ENCODE results near the gene NEAT1. TPM values are rescaled to one million over a fixed set of nuclear protein-coding genes. Genes with fewer than 3 reads are reported as not detected.

Gene NEAT1
- total and polyA plus RNA-seq, 9 of the 15 experiments (the other 6 are each of a cell fraction or from before 2014, with no cell fraction given): 20.1 to 389 (median 62.8) TPM

GRCh38 chr11:65422633-65423515 is at the start of gene NEAT1 (continued):
- TF ChIP-seq AFF4 (CRISPR knock-in tag; IDR thresholded peaks at IDR 0.05) (peak; percentile 100), RBBP5 (IDR thresholded peaks at IDR 0.05; ENCODE audit: borderline replicate concordance, insufficient read depth, low read length, poor library complexity, severe bottlenecking) (peak; percentile 6), RBM39 (optimal IDR thresholded peaks at IDR 0.05; ENCODE audit: low read depth, low read length) (peak; percentile 99), SAFB2 (IDR thresholded peaks at IDR 0.05; ENCODE audit: borderline replicate concordance, low read depth, low read length, severe bottlenecking) (no peak), HNRNPL (IDR thresholded peaks at IDR 0.05; ENCODE audit: low read depth, low read length) (peak; percentile 92), ZFX (CRISPR knock-in tag; IDR thresholded peaks at IDR 0.05) (no peak), SIN3B (IDR thresholded peaks at IDR 0.05; ENCODE audit: low read depth) (no peak), ZNF449 (CRISPR knock-in tag; IDR thresholded peaks at IDR 0.05) (peak; percentile 83), PML (IDR thresholded peaks at IDR 0.05; ENCODE audit: low read length) (peak; percentile 99), ZNF57 (CRISPR knock-in tag; IDR thresholded peaks at IDR 0.05) (peak; percentile 99), KDM5B (IDR thresholded peaks at IDR 0.05; ENCODE audit: insufficient replicate concordance, low read depth, low read length) (peak; percentile 97), HNRNPH1 (optimal IDR thresholded peaks at IDR 0.05; ENCODE audit: low read depth, low read length) (peak; percentile 93), ZNF41 (CRISPR knock-in tag; conservative IDR thresholded peaks at IDR 0.05) (peak; percentile 100), MCM2 (IDR thresholded peaks at IDR 0.05; ENCODE audit: low read depth) (no peak), NFXL1 (CRISPR knock-in tag; IDR thresholded peaks at IDR 0.05) (peak; percentile 100), NKRF (IDR thresholded peaks at IDR 0.05; ENCODE audit: borderline replicate concordance) (peak; percentile 85), ZBTB12 (CRISPR knock-in tag; IDR thresholded peaks at IDR 0.05) (peak; percentile 69), TEAD2 (tag; IDR thresholded peaks at IDR 0.05) (peak; percentile 28; the same call in 1 of the 2 replicates)

Data from K562 (cell line).